HEK293T (cell line): ENCODE results near the gene ZNF135.

Experiments
- CTCF ChIA-PET: fragments of 350-600 bp; formaldehyde crosslinking; extraction: SDS; loops from one replicate; lab custom pipeline; 2021; ENCODE audit warnings: antibody characterized with exemption, inconsistent platforms; lab: Yijun Ruan, JAX
- POLR2A ChIA-PET: fragments of 350-600 bp; formaldehyde crosslinking; extraction: SDS; loops from one replicate; lab custom pipeline; 2020; ENCODE audit warnings: antibody characterized with exemption, inconsistent platforms; lab: Yijun Ruan, JAX
- DNase-seq: peaks from one replicate; pipeline ENCODE4 v3.0.0; 2012; ENCODE audit warnings: mixed read lengths; ENCODE audit errors: extremely low spot score
- ARNT ChIP-seq: fragments of 450-650 bp; IDR thresholded peaks from 2 replicates; pipeline ENCODE4 v1.6.1; 2017; ENCODE audit warnings: mild to moderate bottlenecking
- BHLHE40 ChIP-seq: fragments of 450-650 bp; IDR thresholded peaks from 2 replicates; pipeline ENCODE4 v1.6.1; 2016; ENCODE audit warnings: mild to moderate bottlenecking, moderate library complexity, borderline replicate concordance
- CTBP1 ChIP-seq: fragments of 450-650 bp; IDR thresholded peaks from 2 replicates; pipeline ENCODE4 v1.6.1; 2016; ENCODE audit warnings: borderline replicate concordance
- ELF4 ChIP-seq: fragments of 450-650 bp; IDR thresholded peaks from 2 replicates; pipeline ENCODE4 v1.6.1; 2017; ENCODE audit warnings: antibody characterized with exemption
- FOXA1 ChIP-seq: fragments of 450-650 bp; IDR thresholded peaks from 2 replicates; pipeline ENCODE4 v1.6.1; 2016; ENCODE audit warnings: mild to moderate bottlenecking
- FOXK2 ChIP-seq: fragments of 450-650 bp; IDR thresholded peaks from 2 replicates; pipeline ENCODE4 v1.6.1; 2016; ENCODE audit warnings: mild to moderate bottlenecking
- FOXM1 ChIP-seq: fragments of 450-650 bp; IDR thresholded peaks from 2 replicates; pipeline ENCODE4 v1.6.1; 2017; ENCODE audit warnings: mild to moderate bottlenecking, borderline replicate concordance
- HDGF ChIP-seq: fragments of 450-650 bp; IDR thresholded peaks from 2 replicates; pipeline ENCODE4 v1.6.1; 2017; ENCODE audit warnings: antibody characterized with exemption, borderline replicate concordance
- L3MBTL2 ChIP-seq: fragments of 450-650 bp; conservative IDR thresholded peaks from 2 replicates; pipeline ENCODE4 v1.6.1; 2016; ENCODE audit warnings: mild to moderate bottlenecking
- LEF1 ChIP-seq: fragments of 450-650 bp; IDR thresholded peaks from 2 replicates; pipeline ENCODE4 v1.6.1; 2017; ENCODE audit warnings: mild to moderate bottlenecking, borderline replicate concordance
- NFRKB ChIP-seq: fragments of 450-650 bp; IDR thresholded peaks from 2 replicates; pipeline ENCODE4 v1.6.1; 2016; ENCODE audit warnings: mild to moderate bottlenecking, moderate library complexity
- PKNOX1 ChIP-seq: fragments of 450-650 bp; IDR thresholded peaks from 2 replicates; pipeline ENCODE4 v1.6.1; 2016
- SP1 ChIP-seq: fragments of 450-650 bp; IDR thresholded peaks from 2 replicates; pipeline ENCODE4 v1.6.1; 2017
- SUZ12 ChIP-seq: fragments of 450-650 bp; IDR thresholded peaks from 2 replicates; pipeline ENCODE4 v1.6.1; 2016; ENCODE audit warnings: mild to moderate bottlenecking
- TARDBP ChIP-seq: fragments of 450-650 bp; IDR thresholded peaks from 2 replicates; pipeline ENCODE4 v1.6.1; 2016
- ZNF384 ChIP-seq: fragments of 450-650 bp; IDR thresholded peaks from 2 replicates; pipeline ENCODE4 v1.6.1; 2016

The ZNF135 gene

GRCh38 chr19:58059003-58059670 is at the start of gene ZNF135:
ZNF135 (plus strand) TSS chr19:58059282; CDS start chr19:58060003, 721 bp downstream.
- no peak for TF ChIP-seq BHLHE40
- no peak for TF ChIP-seq NFRKB
- no peak for TF ChIP-seq CTBP1
- no peak for TF ChIP-seq ARNT
- TF ChIP-seq SUZ12, result no peak
- no peak for TF ChIP-seq FOXA1
- TF ChIP-seq SP1, result no peak
- no peak for TF ChIP-seq PKNOX1
- TF ChIP-seq L3MBTL2, result no peak
- no peak for TF ChIP-seq TARDBP
- TF ChIP-seq ELF4, result no peak
- no peak for DNase-seq
- ChIA-PET CTCF (no interaction called here), POLR2A (no interaction called here)

GRCh38 chr19:58009301-58009665 is 49.8 kb upstream of the ZNF135 start:
- CTCF ChIA-PET, result no interaction called here
- no peak for TF ChIP-seq SP1
- no peak for TF ChIP-seq PKNOX1
- no peak for TF ChIP-seq HDGF
- no peak for TF ChIP-seq FOXK2
- no peak for TF ChIP-seq TARDBP
- TF ChIP-seq BHLHE40, result no peak
- no peak for TF ChIP-seq LEF1
- TF ChIP-seq SUZ12, result no peak
- no peak for TF ChIP-seq L3MBTL2
- no peak for TF ChIP-seq FOXM1
- POLR2A ChIA-PET, result no interaction called here

GRCh38 chr19:58009666-58010301 is 49.3 kb upstream of the ZNF135 start:
- no peak for DNase-seq
- no peak for TF ChIP-seq CTBP1
- no peak for TF ChIP-seq FOXA1
- TF ChIP-seq SUZ12, result no peak
- TF ChIP-seq FOXK2, result no peak
- no peak for TF ChIP-seq NFRKB
- TF ChIP-seq LEF1, result no peak
- no peak for TF ChIP-seq TARDBP
- no peak for TF ChIP-seq PKNOX1
- TF ChIP-seq BHLHE40, result no peak
- no peak for TF ChIP-seq ARNT
- TF ChIP-seq HDGF, result no peak
- no peak for TF ChIP-seq L3MBTL2
- TF ChIP-seq SP1, result no peak
- no peak for TF ChIP-seq FOXM1
- no peak for TF ChIP-seq ELF4
- TF ChIP-seq ZNF384, result no peak
- POLR2A ChIA-PET, result interaction anchor here (1.2 kb wide), 1 partner anchor 8 kb away, joined by 3 read pairs; no protein-coding TSS in a partner anchor
- CTCF ChIA-PET, result no interaction called here

More at GRCh38 chr19:58009301-58009665, 49.8 kb upstream of the ZNF135 start:
- DNase-seq, result no peak

- CTCF ChIA-PET, result no interaction called here
- DNase-seq, result no peak
- TF ChIP-seq ELF4, result no peak
- TF ChIP-seq SP1, result no peak
- no peak for TF ChIP-seq ARNT
- no peak for TF ChIP-seq FOXA1
- no peak for TF ChIP-seq FOXK2
- TF ChIP-seq HDGF, result no peak
- TF ChIP-seq LEF1, result no peak
- no peak for TF ChIP-seq FOXM1
- no peak for TF ChIP-seq NFRKB
- TF ChIP-seq BHLHE40, result no peak
- no peak for TF ChIP-seq ZNF384
- TF ChIP-seq L3MBTL2, result no peak
- no peak for TF ChIP-seq CTBP1
- TF ChIP-seq TARDBP, result no peak
- TF ChIP-seq SUZ12, result no peak
- TF ChIP-seq PKNOX1, result no peak
- POLR2A ChIA-PET, result interaction anchor here (1.2 kb wide), 1 partner anchor 9 kb away, joined by 3 read pairs; no protein-coding TSS in a partner anchor
Observed at GRCh38 chr19:58010507-58010906, 48.6 kb upstream of the ZNF135 start.

- TF ChIP-seq TARDBP (no peak), ARNT (no peak), FOXK2 (no peak), PKNOX1 (no peak), SUZ12 (no peak), NFRKB (no peak), BHLHE40 (no peak), CTBP1 (no peak), FOXA1 (no peak), ZNF384 (no peak), LEF1 (no peak), FOXM1 (no peak), SP1 (no peak), HDGF (no peak), L3MBTL2 (no peak), ELF4 (no peak)
- no peak for DNase-seq
- CTCF ChIA-PET, result no interaction called here
- POLR2A ChIA-PET, result no interaction called here
Observed at GRCh38 chr19:58014141-58014540, 44.9 kb upstream of the ZNF135 start.
